ENCODE measurements around the gene BCLAF3. TPM values are rescaled to one million over a fixed set of nuclear protein-coding genes. Genes with fewer than 3 reads are reported as not detected.

BCLAF3 gene
- total RNA-seq, 1 experiment from 2014 or later, result 8.1 TPM

DNA sequence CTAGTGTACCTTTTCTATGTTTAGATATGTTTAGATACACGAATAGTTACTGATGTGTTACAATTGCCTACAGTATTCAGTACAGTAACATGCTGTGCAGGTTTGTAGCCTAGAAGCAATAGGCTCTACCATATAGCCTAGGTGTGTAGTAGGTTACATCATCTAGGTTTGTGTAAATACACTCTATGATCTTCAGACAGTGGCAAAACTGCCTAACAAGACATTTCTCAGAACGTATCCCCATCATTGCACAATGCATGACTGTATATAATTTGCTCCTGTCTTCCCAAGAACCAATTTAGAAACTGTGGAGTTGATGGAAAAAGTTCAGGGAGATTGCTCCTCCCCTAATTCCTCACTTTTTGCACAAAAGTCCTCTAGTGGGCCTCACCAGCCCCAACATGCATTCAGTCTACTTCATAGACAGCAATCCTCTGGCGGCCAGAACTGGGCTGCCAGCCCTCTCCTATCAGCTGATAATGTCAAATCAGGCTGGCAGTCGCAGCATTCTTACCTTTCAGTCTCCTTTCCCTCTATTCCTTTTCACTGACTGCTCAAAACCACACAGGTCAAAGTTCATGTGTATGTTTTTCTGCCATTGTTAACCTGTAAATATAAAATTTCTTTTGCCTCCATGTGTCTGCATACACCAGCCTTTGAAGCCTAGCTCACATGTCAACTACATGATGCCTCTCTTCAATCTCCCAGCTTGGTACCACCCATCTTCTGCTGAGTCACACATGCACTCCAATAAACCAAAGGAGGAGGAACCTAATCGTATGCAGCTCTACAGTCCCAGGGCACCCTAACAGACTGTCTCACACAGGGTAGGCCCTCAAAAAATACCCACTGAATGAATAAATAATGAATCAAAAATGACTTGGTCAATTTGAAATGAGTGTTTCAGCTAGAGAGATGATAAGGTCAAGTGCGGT, 32.0 kb downstream of the BCLAF3 start:
- no peak for ATAC-seq

DNA sequence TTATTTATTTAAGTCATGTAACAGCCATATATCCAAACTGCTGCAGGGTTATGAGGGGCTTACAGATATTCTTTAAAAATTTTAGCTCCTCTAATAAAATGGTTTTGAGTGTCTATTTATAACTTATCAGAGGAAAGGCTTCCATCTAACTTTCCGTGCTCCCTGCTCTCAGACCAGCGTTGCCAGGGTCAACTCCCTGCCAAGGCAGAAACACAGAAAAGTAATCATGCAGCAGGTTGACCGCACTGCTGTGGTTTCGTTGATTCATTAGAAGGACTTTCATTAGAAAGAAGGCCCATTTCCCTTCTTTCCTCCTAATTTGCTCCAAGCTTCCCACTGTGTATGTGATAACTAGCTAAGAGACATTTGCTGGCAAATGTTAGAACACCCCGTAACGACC, 33.9 kb downstream of the BCLAF3 start:
- Mint-ChIP-seq H3K36me3 (no peaks in the 10 kb centered on the region), H3K27ac (no peak overlapping the region), H3K4me3 (no peak overlapping the region), H3K27me3 (ENCODE audit: low read depth) (no peaks in the 10 kb centered on the region), H3K4me1 (peaks cover 6% of the 10 kb centered on the region), H3K9me3 (no peaks in the 10 kb centered on the region)
- CTCF ChIA-PET, result no interaction called here
- TF ChIP-seq SMAD4 (CRISPR knock-in tag; IDR thresholded peaks at IDR 0.05), result no peak
- no peak for TF ChIP-seq PRRX2 (CRISPR knock-in tag; IDR thresholded peaks at IDR 0.05)
- TF ChIP-seq TP53 (CRISPR knock-in tag; IDR thresholded peaks at IDR 0.05), result no peak
- TF ChIP-seq CREB1 (CRISPR knock-in tag; IDR thresholded peaks at IDR 0.05), result no peak
- no peak for TF ChIP-seq ATF1 (CRISPR knock-in tag; IDR thresholded peaks at IDR 0.05)
- TF ChIP-seq, protein P1, sequence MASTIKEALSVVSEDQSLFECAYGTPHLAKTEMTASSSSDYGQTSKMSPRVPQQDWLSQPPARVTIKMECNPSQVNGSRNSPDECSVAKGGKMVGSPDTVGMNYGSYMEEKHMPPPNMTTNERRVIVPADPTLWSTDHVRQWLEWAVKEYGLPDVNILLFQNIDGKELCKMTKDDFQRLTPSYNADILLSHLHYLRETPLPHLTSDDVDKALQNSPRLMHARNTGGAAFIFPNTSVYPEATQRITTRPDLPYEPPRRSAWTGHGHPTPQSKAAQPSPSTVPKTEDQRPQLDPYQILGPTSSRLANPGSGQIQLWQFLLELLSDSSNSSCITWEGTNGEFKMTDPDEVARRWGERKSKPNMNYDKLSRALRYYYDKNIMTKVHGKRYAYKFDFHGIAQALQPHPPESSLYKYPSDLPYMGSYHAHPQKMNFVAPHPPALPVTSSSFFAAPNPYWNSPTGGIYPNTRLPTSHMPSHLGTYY (CRISPR knock-in tag; IDR thresholded peaks at IDR 0.05), result no peak
- no peak for TF ChIP-seq TEAD1 (CRISPR knock-in tag; IDR thresholded peaks at IDR 0.05)
- TF ChIP-seq, protein P2, sequence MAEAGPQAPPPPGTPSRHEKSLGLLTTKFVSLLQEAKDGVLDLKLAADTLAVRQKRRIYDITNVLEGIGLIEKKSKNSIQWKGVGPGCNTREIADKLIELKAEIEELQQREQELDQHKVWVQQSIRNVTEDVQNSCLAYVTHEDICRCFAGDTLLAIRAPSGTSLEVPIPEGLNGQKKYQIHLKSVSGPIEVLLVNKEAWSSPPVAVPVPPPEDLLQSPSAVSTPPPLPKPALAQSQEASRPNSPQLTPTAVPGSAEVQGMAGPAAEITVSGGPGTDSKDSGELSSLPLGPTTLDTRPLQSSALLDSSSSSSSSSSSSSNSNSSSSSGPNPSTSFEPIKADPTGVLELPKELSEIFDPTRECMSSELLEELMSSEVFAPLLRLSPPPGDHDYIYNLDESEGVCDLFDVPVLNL (CRISPR knock-in tag; IDR thresholded peaks at IDR 0.05; ENCODE audit: borderline replicate concordance, low read depth), result no peak
- TF ChIP-seq MXD4 (CRISPR knock-in tag; IDR thresholded peaks at IDR 0.05; ENCODE audit: borderline replicate concordance), result no peak
- TF ChIP-seq NFE2L1 (CRISPR knock-in tag; IDR thresholded peaks at IDR 0.05), result no peak
- TF ChIP-seq, protein P3, sequence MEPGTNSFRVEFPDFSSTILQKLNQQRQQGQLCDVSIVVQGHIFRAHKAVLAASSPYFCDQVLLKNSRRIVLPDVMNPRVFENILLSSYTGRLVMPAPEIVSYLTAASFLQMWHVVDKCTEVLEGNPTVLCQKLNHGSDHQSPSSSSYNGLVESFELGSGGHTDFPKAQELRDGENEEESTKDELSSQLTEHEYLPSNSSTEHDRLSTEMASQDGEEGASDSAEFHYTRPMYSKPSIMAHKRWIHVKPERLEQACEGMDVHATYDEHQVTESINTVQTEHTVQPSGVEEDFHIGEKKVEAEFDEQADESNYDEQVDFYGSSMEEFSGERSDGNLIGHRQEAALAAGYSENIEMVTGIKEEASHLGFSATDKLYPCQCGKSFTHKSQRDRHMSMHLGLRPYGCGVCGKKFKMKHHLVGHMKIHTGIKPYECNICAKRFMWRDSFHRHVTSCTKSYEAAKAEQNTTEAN (CRISPR knock-in tag; IDR thresholded peaks at IDR 0.05), result no peak
- TF ChIP-seq EMX1 (CRISPR knock-in tag; IDR thresholded peaks at IDR 0.05), result no peak
- no peak for TF ChIP-seq RELA (CRISPR knock-in tag; IDR thresholded peaks at IDR 0.05; ENCODE audit: borderline replicate concordance)
- TF ChIP-seq SOX15 (CRISPR knock-in tag; IDR thresholded peaks at IDR 0.05), result no peak
- TF ChIP-seq, protein P4, sequence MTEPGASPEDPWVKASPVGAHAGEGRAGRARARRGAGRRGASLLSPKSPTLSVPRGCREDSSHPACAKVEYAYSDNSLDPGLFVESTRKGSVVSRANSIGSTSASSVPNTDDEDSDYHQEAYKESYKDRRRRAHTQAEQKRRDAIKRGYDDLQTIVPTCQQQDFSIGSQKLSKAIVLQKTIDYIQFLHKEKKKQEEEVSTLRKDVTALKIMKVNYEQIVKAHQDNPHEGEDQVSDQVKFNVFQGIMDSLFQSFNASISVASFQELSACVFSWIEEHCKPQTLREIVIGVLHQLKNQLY (CRISPR knock-in tag; IDR thresholded peaks at IDR 0.05), result no peak
- no peak for TF ChIP-seq SP1 (CRISPR knock-in tag; conservative IDR thresholded peaks at IDR 0.05)
- TF ChIP-seq ZNF671 (CRISPR knock-in tag; IDR thresholded peaks at IDR 0.05), result no peak
- no peak for TF ChIP-seq NR2C2 (CRISPR knock-in tag; IDR thresholded peaks at IDR 0.05)
- no peak for TF ChIP-seq ZNF138 (CRISPR knock-in tag; conservative IDR thresholded peaks at IDR 0.05)
- TF ChIP-seq, protein P5, sequence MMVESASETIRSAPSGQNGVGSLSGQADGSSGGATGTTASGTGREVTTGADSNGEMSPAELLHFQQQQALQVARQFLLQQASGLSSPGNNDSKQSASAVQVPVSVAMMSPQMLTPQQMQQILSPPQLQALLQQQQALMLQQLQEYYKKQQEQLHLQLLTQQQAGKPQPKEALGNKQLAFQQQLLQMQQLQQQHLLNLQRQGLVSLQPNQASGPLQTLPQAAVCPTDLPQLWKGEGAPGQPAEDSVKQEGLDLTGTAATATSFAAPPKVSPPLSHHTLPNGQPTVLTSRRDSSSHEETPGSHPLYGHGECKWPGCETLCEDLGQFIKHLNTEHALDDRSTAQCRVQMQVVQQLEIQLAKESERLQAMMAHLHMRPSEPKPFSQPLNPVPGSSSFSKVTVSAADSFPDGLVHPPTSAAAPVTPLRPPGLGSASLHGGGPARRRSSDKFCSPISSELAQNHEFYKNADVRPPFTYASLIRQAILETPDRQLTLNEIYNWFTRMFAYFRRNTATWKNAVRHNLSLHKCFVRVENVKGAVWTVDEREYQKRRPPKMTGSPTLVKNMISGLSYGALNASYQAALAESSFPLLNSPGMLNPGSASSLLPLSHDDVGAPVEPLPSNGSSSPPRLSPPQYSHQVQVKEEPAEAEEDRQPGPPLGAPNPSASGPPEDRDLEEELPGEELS (CRISPR knock-in tag; IDR thresholded peaks at IDR 0.05), result no peak
- DNase-seq (ENCODE audit: low spot score) (no peak), ATAC-seq (no peak)
- POLR2A ChIA-PET, result no interaction called here

More for the DNA sequence above, 32.0 kb downstream of the BCLAF3 start:
- no peak for DNase-seq (ENCODE audit: low spot score)
- H3K4me1 Mint-ChIP-seq, result peaks cover 6% of the 10 kb centered on the region
- TF ChIP-seq, protein P6, sequence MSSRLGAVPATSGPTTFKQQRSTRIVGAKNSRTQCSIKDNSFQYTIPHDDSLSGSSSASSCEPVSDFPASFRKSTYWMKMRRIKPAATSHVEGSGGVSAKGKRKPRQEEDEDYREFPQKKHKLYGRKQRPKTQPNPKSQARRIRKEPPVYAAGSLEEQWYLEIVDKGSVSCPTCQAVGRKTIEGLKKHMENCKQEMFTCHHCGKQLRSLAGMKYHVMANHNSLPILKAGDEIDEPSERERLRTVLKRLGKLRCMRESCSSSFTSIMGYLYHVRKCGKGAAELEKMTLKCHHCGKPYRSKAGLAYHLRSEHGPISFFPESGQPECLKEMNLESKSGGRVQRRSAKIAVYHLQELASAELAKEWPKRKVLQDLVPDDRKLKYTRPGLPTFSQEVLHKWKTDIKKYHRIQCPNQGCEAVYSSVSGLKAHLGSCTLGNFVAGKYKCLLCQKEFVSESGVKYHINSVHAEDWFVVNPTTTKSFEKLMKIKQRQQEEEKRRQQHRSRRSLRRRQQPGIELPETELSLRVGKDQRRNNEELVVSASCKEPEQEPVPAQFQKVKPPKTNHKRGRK (CRISPR knock-in tag; IDR thresholded peaks at IDR 0.05; ENCODE audit: borderline replicate concordance), result no peak
- TF ChIP-seq GABPB1 (CRISPR knock-in tag; IDR thresholded peaks at IDR 0.05) (peak; percentile 41; the same call in 1 of the 2 replicates), MYBL2 (CRISPR knock-in tag; IDR thresholded peaks at IDR 0.05) (no peak)
- no peaks in the 10 kb centered on the region for H3K9me3 Mint-ChIP-seq
- H3K36me3 Mint-ChIP-seq, result no peaks in the 10 kb centered on the region
- H3K4me3 Mint-ChIP-seq, result no peak overlapping the region
- H3K27ac Mint-ChIP-seq, result no peak overlapping the region
- ChIA-PET POLR2A (no interaction called here), CTCF (no interaction called here)
- no peaks in the 10 kb centered on the region for H3K27me3 Mint-ChIP-seq (ENCODE audit: low read depth)

All from WTC11 (cell line).